IgD-negative memory B cell (primary cell): ENCODE data around the gene LXN. TPM values are rescaled to one million over a fixed set of nuclear protein-coding genes. Genes with fewer than 3 reads are reported as not detected.
"Not testable (repeated sequence)": the region's sequence is repeated elsewhere in the genome, so short reads cannot be mapped to it uniquely, and the experiment has no call there.

Experiments used
- H3K27ac Mint-ChIP-seq, 3 donors: one replicate each; pipeline ENCODE4 v1.8.0; 2020 to 2022; ENCODE audit warnings: mild to moderate bottlenecking in 3 of 3, mixed read lengths in 3 of 3, moderate library complexity in 1 of 3
- H3K27me3 Mint-ChIP-seq: one replicate; pipeline ENCODE4 v1.8.0; 2021; ENCODE audit warnings: mixed read lengths
- H3K36me3 Mint-ChIP-seq: one replicate; pipeline ENCODE4 v1.8.0; 2020; ENCODE audit warnings: mild to moderate bottlenecking, mixed read lengths
- H3K4me1 Mint-ChIP-seq, 3 donors: one replicate each; pipeline ENCODE4 v1.8.0; 2020 to 2022; ENCODE audit warnings: mixed read lengths in 3 of 3, mild to moderate bottlenecking in 1 of 3
- H3K4me3 Mint-ChIP-seq, 4 donors: one replicate each; pipeline ENCODE4 v1.8.0; 2020 to 2022; ENCODE audit warnings: mild to moderate bottlenecking in 4 of 4, mixed read lengths in 4 of 4, moderate library complexity in 3 of 4
- H3K9me3 Mint-ChIP-seq, 3 donors: one replicate each; pipeline ENCODE4 v1.8.0; 2020 to 2021; ENCODE audit warnings: mixed read lengths in 3 of 3, mild to moderate bottlenecking in 1 of 3
- polyA plus RNA-seq: library from polyadenylated mRNA; unstranded; fragments of 300-500 nt; fragmentation: Illumina TruSeq; gene quantifications from one replicate; pipeline ENCODE4 v1.2.3, GENCODE V29; 2021

The LXN gene
- polyA plus RNA-seq, 1 donor from 2014 or later = 9.0 TPM

DNA sequence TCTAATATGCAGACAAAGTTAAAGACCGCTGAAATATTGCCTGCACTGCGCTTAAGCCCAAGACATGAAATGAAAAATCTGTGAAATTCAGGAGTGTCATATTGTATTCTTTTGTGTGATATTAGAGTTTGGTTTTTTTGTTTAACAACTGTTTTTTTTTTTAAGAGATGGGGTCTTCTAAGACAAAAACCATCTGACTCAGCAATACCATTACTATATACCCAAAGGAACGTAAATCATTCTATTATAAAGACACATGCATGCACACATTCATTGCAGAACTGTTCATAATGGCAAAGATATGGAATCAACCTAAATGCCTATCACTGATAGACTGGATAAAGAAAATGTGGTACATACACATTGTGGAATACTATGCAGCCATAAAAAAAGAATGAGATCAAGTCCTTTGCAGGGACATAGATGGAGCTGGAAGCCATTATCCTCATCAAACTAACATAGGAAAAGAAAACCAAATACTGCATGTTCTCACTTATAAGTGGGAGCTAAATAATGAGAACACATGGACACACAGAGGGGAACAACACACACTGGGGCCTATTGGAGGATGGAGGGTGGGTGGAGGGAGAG lies 21.5 kb upstream of the LXN start:
- not testable (repeated sequence) for H3K27ac Mint-ChIP-seq, H3K27me3 Mint-ChIP-seq, H3K9me3 Mint-ChIP-seq, H3K4me3 Mint-ChIP-seq, H3K4me1 Mint-ChIP-seq
- peaks cover 19% of the 10 kb centered on the region for H3K36me3 Mint-ChIP-seq

DNA sequence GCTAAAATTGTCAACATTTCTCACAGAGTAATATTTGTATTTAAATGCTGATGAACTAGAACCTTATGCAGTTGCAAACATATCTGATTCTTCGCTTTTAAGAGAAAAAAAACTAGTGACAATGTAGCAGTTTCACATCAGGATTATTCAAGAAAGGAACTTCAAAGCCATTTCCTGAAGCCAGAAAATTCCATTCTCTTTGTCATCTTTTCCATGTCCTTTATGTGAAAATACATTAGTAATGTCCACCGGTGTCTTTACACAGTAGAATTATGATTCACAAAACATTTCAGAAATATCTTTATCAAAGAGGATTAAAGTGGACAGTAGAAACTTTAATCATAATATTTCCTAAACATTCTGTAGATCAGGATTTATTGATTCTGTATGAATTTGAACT lies 12.7 kb upstream of the LXN start:
- Mint-ChIP-seq H3K36me3 (peaks cover 9% of the 10 kb centered on the region), H3K4me3 (no peak overlapping the region), H3K27ac (no peak overlapping the region), H3K9me3 (no peaks in the 10 kb centered on the region), H3K4me1 (peaks cover 0 to 3% (median 0%) of the 10 kb centered on the region in 3 donors), H3K27me3 (no peaks in the 10 kb centered on the region)

DNA sequence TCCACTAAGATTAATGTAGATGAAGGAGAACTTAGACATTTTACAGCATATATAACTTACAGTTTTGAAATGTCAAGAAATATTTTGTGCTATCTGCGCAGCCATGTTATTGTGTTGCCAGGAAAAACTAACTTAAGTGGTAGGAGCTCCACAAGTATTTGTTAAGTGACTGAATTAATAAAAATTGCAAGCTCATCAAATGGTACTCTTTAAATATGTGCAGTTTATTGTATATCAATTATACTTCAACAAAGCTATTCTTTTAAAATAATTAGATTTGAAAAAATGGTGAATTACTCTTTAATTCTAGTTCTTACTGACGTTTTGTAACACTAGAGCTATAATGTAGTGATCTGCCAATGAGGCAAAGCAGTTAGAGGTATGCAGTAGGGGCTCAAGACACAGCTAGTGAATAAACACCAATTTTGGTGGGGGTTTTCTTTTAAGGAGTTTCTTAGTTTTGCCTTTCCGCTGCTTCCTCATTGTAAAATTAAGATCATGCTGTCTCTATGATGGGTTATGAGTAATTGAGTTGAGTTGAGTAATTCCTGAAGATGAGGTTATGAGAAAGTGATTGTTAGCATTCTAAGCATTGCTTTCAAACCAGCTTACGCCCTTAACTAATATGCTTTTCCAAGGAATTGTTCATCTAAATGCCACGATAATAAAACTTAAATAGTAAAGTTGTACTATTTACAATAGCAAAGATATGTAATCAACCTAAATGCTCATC lies 10.9 kb upstream of the LXN start:
- no peaks in the 10 kb centered on the region for H3K9me3 Mint-ChIP-seq
- H3K27me3 Mint-ChIP-seq = no peaks in the 10 kb centered on the region
- peak overlapping the region in 1 of 3 donors; percentile 37 for H3K27ac Mint-ChIP-seq
- H3K4me1 Mint-ChIP-seq = peaks cover 0 to 3% (median 0%) of the 10 kb centered on the region in 3 donors
- H3K4me3 Mint-ChIP-seq = no peak overlapping the region
- H3K36me3 Mint-ChIP-seq = peaks cover 9% of the 10 kb centered on the region

DNA sequence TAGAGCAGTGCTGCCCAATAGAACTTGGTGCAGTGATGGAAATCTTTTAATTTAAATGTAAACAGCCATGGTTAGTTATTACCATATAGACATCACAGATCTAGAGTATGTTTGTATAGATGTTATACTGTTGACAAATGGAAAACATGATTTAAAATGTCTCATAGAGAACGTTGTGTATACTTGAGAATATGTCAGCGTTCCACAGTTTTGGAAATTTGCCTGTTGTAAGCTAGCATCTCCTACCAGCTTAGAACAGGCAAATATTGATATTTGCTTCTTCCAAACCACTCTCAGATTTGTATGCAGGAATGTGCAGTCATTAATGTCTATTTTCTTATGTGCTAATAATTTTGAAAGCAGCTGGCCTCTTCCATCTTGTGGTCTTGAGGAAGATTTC lies 8.4 kb upstream of the LXN start:
- peaks cover 0 to 3% (median 0%) of the 10 kb centered on the region in 3 donors for H3K4me1 Mint-ChIP-seq

DNA sequence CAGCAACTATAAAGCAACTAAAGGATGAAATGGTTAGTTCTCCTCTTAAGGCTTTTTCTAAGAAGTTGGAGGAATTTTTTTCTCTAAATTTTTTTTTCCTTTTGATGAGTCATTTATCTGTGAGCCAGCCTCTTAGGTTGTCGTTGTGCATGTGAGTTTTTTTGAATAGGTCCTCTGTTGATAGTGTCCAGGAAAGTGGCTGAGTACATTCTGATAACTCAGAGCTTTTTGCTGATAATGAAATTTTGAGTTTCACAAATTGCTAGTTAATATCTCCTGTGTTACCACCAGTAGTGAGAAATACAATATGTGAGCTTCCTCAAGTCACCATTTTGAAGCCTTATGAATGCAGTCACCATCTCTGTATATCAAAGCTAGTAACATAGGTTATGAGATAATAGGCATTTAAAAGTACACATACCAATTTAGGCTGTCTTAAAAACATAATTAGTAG lies 7.1 kb upstream of the LXN start:
- H3K9me3 Mint-ChIP-seq = no peaks in the 10 kb centered on the region
- H3K27me3 Mint-ChIP-seq = no peaks in the 10 kb centered on the region
- H3K36me3 Mint-ChIP-seq = peaks cover 7% of the 10 kb centered on the region
- H3K4me1 Mint-ChIP-seq = peaks cover 0 to 3% (median 0%) of the 10 kb centered on the region in 3 donors
- H3K27ac Mint-ChIP-seq = no peak overlapping the region
- no peak overlapping the region for H3K4me3 Mint-ChIP-seq

More for the DNA sequence above, 8.4 kb upstream of the LXN start:
- Mint-ChIP-seq H3K27ac (no peak overlapping the region), H3K9me3 (no peaks in the 10 kb centered on the region), H3K36me3 (peaks cover 7% of the 10 kb centered on the region), H3K4me3 (no peak overlapping the region), H3K27me3 (no peaks in the 10 kb centered on the region)

DNA sequence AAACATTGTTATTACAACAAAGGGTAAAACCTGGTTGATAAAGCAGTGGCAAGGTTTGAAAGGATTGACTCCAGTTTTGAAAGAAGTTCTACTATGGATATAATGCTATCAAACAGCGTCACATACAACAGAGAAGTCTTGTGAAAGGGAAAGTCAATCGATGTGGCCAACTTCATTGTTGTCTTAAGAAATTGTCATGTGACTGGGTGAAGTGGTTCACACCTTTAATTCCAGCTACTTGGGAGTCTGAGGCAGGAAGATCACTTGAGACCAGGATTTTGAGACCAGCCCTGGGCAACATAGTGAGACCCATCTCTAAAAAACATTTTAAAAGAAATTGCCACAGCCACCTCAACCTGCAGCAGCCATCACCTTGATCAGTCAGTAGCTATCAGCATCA lies 6.2 kb upstream of the LXN start:
- no peaks in the 10 kb centered on the region for H3K27me3 Mint-ChIP-seq
- no peak overlapping the region for H3K27ac Mint-ChIP-seq
- H3K9me3 Mint-ChIP-seq = no peaks in the 10 kb centered on the region
- no peak overlapping the region for H3K4me3 Mint-ChIP-seq
- H3K36me3 Mint-ChIP-seq = peaks cover 5% of the 10 kb centered on the region
- H3K4me1 Mint-ChIP-seq = no peaks in the 10 kb centered on the region

DNA sequence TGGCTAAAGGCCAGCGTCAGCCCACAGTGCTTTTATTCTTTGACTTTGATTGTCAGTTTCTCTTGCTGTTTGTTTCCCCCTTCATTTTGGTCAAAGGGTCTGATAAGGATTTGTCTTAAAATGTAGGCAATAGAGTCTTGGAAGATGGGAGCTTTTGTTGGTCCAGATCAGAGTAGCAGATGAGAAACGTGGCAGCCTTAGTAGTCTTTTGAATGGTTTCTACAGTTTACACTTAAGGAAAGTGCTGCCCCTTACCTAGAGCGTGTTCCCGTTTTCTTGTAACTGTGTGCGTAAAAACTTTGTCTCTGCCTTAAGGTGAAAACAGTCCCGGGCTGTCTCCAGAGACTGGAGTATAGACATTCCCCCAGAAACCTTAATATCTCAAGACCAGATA lies 630 bp downstream of the LXN start:
- Mint-ChIP-seq H3K36me3 (peaks cover 10% of the 10 kb centered on the region), H3K27me3 (no peaks in the 10 kb centered on the region), H3K9me3 (no peaks in the 10 kb centered on the region), H3K4me1 (peaks cover 12 to 14% (median 14%) of the 10 kb centered on the region in 3 donors), H3K4me3 (peak overlapping the region; percentile 90 to 98 (median 96)), H3K27ac (peak overlapping the region in 2 of 3 donors; percentile 84 to 85)

DNA sequence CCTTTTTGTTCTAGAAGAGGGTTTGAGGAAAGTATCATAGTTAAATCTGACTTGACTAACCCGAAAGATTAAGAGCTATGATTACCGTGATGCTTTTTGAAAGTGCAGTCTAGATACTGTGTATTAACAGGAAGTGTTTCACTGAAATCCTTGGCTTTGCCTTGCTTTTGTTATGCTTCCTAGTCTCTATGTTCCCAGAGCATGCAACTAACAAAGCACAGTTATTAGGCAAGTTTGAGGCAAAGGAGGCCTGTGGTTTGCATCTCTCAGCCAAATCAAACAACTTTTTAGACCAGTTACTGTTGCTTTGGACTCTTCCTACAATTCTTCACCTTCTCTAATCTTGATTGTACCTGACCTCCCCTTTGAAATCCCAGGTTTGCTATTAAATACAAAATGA lies 3.9 kb downstream of the LXN start:
- Mint-ChIP-seq H3K27me3 (no peaks in the 10 kb centered on the region), H3K4me1 (peaks cover 12 to 14% (median 14%) of the 10 kb centered on the region in 3 donors), H3K36me3 (peaks cover 8% of the 10 kb centered on the region), H3K9me3 (no peaks in the 10 kb centered on the region), H3K4me3 (no peak overlapping the region), H3K27ac (no peak overlapping the region)

DNA sequence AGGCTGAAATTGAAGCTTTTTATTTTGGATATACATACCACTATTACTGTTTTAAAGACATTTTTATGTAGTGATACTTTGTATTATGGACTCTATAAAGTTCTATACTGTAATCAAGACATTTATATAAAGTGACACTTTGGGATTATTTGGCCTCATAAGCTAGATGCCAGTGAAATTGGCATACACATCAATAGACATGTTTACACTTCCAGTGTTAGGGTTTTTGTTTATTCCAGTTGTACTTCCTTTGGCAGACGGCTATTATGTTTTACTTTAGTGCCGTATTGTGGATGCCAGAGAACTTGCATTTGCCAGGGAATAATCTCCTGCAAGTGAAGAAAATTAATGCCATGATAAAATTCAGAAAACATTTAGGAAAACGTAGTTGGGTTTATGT lies 6.0 kb downstream of the LXN start:
- H3K4me1 Mint-ChIP-seq = peaks cover 0 to 4% (median 2%) of the 10 kb centered on the region in 3 donors
- H3K9me3 Mint-ChIP-seq = no peaks in the 10 kb centered on the region
- no peak overlapping the region for H3K4me3 Mint-ChIP-seq
- H3K27me3 Mint-ChIP-seq = no peaks in the 10 kb centered on the region
- no peak overlapping the region for H3K27ac Mint-ChIP-seq
- H3K36me3 Mint-ChIP-seq = peaks cover 9% of the 10 kb centered on the region

DNA sequence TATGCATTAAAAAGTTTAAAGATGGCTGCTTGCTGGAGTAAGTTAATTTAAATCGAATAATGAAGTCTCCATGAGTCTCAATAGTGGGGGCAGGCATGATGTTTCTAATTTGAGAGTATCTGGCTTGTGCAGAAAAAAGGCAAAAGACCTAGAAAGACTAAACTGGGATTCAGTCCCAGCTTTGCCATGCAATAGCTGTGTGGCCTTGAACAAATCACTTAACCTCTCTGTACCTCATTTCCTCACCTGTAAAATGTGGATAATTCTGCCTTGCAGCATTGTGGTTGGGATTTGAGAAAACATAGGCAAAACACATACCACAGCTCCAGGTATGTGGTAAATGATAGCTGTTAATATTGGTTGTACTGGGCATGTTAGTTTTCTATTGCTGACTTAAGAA lies 8.6 kb downstream of the LXN start:
- Mint-ChIP-seq H3K4me1 (peaks cover 0 to 4% (median 0%) of the 10 kb centered on the region in 3 donors), H3K27ac (no peak overlapping the region), H3K4me3 (no peak overlapping the region), H3K36me3 (peaks cover 5% of the 10 kb centered on the region), H3K27me3 (no peaks in the 10 kb centered on the region), H3K9me3 (no peaks in the 10 kb centered on the region)

DNA sequence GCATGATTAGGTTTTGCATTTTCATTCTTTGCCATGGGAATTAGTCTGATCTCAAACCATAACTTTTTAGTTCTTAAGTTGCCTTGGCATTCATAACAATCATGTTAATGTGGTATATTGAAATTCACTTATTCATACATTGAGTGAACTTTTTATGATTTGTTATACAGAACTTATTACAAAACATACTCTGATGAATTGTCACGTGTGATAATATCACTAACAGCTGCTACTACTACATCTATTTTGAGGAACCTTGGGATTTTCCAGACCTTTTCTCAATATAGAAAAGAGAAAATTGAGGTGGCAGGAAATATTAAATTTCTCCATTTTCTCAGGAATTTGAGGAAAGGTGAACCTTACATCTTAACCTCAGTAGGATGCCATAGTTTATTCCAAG lies 9.2 kb downstream of the LXN start:
- no peaks in the 10 kb centered on the region for H3K27me3 Mint-ChIP-seq
- peaks cover 0 to 4% (median 0%) of the 10 kb centered on the region in 3 donors for H3K4me1 Mint-ChIP-seq
- no peak overlapping the region for H3K27ac Mint-ChIP-seq
- no peaks in the 10 kb centered on the region for H3K9me3 Mint-ChIP-seq
- H3K4me3 Mint-ChIP-seq = no peak overlapping the region
- peaks cover 5% of the 10 kb centered on the region for H3K36me3 Mint-ChIP-seq

DNA sequence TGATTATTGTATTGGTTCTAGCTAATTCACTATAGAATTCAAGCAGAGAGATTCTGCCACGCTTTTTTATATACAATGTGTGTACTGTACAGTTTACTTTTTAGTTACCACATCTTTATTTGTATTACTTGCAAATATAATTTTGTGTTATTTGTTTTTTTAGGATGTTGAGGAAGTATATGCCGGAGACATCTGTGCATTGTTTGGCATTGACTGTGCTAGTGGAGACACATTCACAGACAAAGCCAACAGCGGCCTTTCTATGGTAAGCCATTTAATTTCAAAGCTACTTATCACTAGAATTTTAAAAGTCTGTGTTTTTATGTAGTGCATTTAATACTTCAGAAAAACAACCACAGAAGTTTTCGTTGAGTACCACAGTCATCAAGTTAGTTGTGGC lies 11.7 kb downstream of the LXN start:
- Mint-ChIP-seq H3K36me3 (peaks cover 5% of the 10 kb centered on the region), H3K27ac (no peak overlapping the region), H3K27me3 (no peaks in the 10 kb centered on the region)

DNA sequence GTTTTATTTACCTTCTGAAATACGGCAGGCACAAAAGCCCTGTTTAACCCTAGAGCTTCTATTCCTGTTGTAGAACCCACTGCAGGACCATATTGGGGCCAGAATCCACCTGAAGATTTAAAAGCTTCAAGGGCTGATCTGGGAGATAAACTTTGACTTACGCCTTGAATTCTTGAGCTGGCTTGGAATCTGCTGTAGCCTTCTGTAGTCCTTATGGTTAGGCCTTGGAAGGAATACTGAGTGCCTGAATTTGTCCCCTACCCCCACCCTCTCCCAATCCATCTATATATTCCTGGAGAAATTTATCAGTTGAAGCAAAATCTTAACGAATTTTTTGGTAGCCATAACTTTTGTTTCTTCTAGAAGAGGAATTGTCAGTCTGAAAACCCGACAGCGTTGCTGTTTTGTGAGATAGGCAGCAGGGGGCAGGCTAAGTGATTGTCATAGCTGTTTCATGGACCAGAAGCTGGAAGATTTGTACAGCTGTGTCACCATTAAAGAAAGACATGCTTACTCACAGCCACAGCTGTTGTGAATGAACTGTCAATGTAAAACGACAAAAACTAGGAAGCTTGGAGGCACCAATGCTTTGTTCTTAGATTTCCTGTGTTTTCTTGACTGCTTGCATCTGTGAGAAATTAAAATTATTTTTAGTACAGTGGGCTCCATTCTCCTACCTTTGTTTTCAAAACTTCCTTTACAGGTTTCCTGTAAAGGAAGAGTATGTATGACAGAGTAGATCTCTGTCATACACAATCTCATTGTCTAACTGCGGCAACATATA lies 12.8 kb downstream of the LXN start:
- Mint-ChIP-seq H3K4me1 (peaks cover 0 to 5% (median 0%) of the 10 kb centered on the region in 3 donors), H3K27me3 (no peaks in the 10 kb centered on the region), H3K27ac (no peak overlapping the region), H3K36me3 (peaks cover 3% of the 10 kb centered on the region), H3K4me3 (no peak overlapping the region), H3K9me3 (no peaks in the 10 kb centered on the region)

More for the DNA sequence above, 11.7 kb downstream of the LXN start:
- Mint-ChIP-seq H3K4me3 (no peak overlapping the region), H3K4me1 (peaks cover 0 to 5% (median 0%) of the 10 kb centered on the region in 3 donors), H3K9me3 (no peaks in the 10 kb centered on the region)

DNA sequence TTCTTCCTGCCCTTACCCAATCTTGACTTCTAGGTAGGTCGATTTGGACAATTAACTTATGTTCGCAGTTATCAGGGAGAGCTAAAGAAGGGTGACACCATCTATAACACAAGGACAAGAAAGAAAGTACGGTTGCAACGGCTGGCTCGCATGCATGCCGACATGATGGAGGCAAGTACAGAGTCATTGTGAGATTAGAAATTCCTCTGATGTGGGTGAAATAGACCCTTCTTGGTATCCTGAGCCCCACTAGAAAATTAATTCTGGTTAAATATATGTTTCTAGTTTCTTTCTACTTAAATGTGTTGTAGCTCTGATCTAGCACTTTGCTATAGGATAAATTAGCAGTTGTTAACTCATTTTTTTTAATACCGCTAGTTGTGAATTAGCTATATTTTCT lies 13.6 kb downstream of the LXN start:
- Mint-ChIP-seq H3K9me3 (no peaks in the 10 kb centered on the region), H3K4me3 (no peak overlapping the region), H3K36me3 (peaks cover 5% of the 10 kb centered on the region), H3K27me3 (no peaks in the 10 kb centered on the region), H3K4me1 (peaks cover 0 to 5% (median 0%) of the 10 kb centered on the region in 3 donors), H3K27ac (no peak overlapping the region)

DNA sequence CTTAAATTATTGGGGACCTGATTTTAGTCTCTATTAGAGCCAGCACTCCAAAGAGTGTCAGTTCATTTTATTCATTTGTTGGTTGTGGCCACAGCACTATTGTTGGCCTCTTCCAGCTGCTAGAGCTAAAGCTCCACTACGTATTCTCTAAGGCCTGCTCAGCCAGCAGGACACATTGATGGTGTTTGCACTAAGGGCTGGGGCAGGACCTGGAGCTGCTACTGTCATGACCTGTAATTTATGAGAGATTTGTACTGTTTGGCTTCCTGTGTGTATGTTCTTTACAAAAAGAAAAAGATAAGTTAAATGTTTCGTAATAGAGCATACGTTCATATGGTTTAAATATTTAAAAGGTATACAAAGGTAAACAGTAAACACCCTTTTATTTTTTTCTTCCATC lies 20.0 kb downstream of the LXN start:
- Mint-ChIP-seq H3K36me3 (peaks cover 4% of the 10 kb centered on the region), H3K4me1 (peaks cover 0 to 6% (median 5%) of the 10 kb centered on the region in 3 donors), H3K27me3 (no peaks in the 10 kb centered on the region), H3K4me3 (no peak overlapping the region), H3K27ac (no peak overlapping the region), H3K9me3 (no peaks in the 10 kb centered on the region)
